Ovary (tissue), 3 donors: ENCODE data around the gene HIVEP3.

Source experiments
- EP300 ChIP-seq: sonication (generic); formaldehyde crosslinking; IDR thresholded peaks from one replicate; pipeline ENCODE4 v1.6.1; 2017; ENCODE audit warnings: antibody characterized with exemption
- POLR2A ChIP-seq: fragments of 450-650 bp; IDR thresholded peaks from one replicate; pipeline ENCODE4 v1.6.1; 2017; ENCODE audit warnings: antibody characterized with exemption, mild to moderate bottlenecking, moderate library complexity
- TF ChIP-seq, protein P1 (sequence below), 3 donors: fragments of 450-650 bp in 2 of 3; fragments of 200-600 bp in 1 of 3; IDR thresholded peaks; one replicate each; pipeline versions ENCODE4 v1.5.1 to v1.8.0; 2016 to 2022; ENCODE audit warnings: antibody characterized with exemption in 3 of 3, mild to moderate bottlenecking in 1 of 3
- donor health status: DM: no; HTN: no; CAD: no.

DNA sequence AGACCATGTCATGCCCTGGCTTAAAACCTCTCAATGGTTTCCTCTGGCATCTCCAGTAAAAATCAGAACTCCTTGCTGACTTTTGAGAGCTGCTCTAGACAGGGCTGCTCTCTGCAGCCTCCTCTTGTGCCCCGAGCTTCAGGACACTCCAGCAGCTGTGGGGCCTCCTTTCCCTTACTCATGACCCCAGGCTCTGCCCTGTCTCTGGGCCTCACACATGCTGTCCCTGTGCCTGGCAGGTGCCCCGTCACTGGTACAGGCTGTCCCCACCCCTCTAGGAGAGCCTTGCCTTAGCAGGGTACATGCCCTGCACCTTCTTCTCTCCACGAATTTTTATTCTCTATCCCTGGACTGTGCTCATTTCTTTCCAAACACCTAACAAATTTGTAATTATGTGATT is 43.2 kb downstream of the HIVEP3 start:
- TF ChIP-seq, protein P1, sequence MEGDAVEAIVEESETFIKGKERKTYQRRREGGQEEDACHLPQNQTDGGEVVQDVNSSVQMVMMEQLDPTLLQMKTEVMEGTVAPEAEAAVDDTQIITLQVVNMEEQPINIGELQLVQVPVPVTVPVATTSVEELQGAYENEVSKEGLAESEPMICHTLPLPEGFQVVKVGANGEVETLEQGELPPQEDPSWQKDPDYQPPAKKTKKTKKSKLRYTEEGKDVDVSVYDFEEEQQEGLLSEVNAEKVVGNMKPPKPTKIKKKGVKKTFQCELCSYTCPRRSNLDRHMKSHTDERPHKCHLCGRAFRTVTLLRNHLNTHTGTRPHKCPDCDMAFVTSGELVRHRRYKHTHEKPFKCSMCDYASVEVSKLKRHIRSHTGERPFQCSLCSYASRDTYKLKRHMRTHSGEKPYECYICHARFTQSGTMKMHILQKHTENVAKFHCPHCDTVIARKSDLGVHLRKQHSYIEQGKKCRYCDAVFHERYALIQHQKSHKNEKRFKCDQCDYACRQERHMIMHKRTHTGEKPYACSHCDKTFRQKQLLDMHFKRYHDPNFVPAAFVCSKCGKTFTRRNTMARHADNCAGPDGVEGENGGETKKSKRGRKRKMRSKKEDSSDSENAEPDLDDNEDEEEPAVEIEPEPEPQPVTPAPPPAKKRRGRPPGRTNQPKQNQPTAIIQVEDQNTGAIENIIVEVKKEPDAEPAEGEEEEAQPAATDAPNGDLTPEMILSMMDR (IDR thresholded peaks at IDR 0.05): no peak
- TF ChIP-seq POLR2A (no peak), EP300 (no peak)
